Measurements from ENCODE around the gene FBXL7.
"Not testable (repeated sequence)": the region's sequence is repeated elsewhere in the genome, so short reads cannot be mapped to it uniquely, and the experiment has no call there.

The FBXL7 gene

DNA sequence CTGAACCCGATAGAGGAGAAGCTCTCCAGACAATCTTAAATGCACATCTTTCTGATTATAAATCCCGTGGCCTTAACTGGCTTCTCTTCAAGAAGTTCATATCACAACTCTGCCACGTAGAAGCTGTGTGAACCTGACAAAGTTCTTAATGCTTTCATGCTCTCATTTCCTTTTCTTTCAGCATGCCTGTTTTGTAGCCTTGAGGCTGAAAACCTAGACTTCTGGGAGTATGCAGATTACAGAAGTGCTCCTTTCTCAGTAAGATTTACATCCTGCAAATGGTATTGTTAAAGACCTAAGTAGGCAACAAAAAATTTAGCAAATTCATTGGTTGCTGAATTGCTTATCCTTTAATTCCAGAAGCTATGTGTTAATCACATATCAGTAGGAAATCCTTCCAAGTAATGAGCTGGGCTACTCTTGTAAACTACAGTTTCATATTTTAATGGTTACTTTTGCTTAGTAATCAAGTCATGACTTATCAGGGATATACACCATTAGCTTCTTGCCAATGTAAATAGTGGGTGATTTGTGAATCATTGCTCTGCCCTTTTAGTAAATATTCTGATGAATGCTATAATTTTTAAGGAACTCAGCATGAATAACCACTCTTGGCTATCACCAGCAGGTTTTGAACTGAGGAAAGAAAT is 334.7 kb downstream of the FBXL7 start:
- DNase-seq = no peak

DNA sequence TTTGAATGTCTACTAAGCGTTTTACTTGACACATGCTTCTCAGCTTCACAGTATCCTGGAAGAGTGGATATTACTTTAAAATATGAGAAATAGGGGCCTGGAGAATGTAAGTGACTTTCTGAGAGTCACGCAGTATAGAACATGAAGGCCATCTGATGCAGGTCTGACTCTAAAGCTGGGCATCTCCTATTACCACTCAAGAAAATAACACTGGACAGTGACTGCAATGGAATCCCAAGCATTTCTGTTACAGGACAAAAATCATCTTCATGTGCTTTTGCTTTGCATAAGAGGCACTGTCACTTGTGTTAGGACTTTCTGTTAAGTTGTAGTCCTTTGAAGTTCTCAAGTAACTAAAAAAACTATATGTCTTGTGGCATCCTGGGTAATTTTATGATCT is 335.5 kb downstream of the FBXL7 start:
- DNase-seq = no peak

DNA sequence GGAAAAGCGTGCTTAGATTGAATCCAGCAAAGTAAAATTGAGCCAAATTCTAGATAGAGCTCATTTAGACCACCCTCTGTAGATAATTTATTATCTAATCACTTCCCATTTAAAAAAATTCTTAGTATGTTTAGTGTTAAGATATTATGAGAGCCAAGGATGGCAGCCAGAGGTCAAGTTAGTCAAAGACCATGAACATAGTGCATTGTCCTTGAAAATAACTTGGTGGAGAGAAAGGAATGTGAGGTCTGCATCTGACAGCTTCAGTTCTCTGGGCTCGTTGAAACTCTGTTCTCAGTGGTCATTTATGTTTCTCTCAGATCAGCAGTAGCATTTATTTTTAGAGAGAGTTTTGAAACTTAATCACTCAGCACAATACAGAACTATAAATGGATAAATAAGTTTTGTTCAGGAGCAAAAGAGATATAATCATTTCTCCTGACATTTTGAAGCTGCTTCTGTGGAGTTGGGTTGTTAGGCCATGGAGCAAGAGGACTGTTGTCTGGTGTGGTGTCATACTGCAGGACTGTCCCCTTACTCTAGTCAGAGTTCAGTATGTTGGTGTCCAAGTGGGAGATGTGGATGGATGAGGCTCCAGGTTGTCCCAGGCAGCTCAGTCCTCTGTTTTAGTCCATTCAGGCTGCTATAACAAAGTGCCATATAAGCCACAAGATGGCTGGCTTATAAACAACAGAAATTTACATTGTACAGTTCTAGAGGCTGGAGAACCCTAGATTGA is 337.7 kb downstream of the FBXL7 start:
- DNase-seq = no peak

DNA sequence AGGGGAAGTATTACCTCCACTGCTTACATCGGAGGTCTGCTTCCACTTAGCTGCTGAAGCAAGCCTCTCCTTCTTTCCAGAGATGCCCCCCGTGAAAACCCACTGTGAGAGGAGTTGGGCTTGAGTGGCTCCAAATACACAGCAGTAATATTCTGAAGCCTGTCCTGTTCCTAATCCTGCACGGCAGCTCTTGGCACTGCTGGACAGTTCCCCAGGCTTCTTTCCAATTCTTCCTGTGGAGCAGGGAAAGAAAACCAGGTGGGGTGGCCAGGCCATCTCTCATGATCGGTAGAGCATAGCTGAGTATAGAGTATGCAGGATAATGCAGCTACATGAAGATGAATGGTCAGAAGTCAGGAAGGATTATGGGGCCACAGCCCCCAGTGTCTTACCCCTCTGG is 344.3 kb downstream of the FBXL7 start:
- DNase-seq = no peak

DNA sequence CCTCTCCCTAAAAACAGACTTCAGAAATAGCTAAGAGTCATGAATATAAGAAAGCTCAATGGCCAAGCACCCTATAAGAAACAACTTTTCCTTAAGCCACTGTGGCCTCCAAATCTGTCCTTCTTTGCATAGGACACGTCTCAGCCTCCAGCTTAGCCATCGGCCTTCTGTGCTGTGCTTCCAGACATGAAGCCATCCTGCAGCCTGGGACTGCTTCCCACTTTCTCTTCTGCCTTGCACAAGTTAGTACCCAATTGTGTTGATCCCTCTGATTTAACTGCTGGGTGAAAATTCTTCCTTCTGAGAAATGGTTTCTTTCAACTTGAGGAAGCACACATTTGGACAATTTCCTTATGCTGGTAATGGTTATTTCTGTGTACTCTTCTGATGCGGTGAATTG is 344.9 kb downstream of the FBXL7 start:
- no peak for DNase-seq

DNA sequence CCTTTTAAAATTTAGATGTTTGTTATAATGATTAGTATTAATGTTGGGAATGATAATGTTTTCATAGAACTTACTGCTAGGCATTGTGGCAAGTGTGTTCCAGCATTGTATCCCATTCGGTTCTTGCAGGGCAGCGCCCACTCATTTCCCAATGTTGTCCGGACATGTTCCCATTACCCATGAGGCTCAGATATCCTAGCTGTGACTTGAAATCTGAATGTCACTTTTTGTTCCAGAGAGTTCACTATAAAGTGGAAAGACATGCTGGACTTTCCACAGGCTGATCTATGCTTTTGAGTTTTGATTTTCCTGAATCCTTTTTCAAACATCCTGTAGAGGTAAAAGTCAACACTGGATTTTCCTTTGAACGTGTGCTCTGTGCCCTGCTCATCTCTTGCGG is 350.6 kb downstream of the FBXL7 start:
- no peak for DNase-seq

DNA sequence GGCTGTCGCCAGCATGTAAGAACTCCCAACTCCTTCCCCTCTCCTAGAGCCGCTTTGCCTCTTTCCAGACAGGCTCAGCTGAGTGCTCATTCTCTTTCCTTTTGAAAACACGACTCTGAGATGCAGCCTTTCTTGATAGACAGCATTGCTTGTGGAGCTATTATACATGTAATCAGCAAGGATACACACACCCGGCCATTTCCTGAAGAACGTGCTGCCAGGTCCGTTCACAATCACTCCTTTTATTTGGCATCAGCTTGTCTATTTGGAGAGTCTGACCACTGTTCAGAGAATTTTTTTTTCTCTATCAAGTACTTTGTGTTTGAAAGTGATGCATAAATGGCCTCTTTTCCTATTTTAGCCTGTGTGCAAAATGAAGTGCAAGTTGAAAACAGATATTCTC is 351.0 kb downstream of the FBXL7 start:
- no peak for DNase-seq

DNA sequence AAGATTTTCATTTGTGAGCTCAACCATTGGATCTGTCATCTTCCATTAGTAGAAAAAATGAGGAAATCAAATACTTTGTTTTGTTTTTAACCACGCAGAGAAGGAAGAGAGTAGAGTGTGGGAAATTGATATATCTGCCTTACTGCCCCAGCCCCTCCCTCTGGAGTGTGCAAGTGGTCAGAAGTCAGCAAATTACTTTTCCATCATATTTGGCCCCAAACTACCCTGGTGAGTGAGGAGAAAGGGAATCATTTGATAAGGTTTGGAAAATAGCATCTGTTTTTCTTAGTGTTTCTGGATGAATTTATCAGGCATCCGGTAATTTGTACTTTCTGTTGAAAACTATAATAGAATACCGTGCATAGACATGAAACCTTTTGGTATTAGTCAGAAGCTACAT is 352.2 kb downstream of the FBXL7 start:
- DNase-seq = no peak

DNA sequence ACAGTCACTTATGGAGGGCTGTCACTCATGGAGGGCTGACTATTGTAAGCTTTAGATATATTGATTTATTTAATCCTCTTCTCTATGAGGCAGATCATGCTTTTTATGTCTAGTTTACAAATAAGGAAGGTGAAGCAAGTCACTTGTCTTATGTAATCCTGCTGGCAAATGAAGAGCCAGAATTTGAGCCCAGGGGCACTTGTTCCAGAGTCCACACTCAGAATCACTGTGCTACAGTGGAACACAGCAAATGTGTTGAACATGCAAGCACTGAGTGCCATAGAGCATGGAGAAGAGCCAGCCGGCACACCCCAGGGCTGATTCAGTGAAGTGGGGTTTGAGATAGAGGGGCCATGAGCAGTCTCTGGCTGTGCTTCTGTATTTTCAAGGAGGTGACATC is 353.0 kb downstream of the FBXL7 start:
- DNase-seq = no peak

DNA sequence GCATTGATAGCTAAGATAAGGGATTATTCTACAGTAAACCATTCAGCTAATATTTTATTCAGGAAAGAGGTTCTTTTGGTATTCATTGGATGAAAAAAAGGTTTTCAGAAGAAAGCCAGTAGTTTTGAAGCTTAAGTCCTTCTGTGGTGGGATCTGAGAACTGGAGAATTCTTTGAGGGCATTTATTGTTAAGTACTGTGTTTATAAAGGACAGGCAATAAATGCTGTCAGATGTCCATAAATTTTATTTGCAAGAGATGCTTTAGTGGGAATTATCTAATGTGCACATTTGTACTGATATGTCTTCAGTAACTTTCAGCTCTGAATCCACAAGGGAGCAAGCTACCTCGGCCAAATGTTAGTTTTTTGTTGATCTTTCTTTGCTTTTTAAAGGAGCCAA is 358.3 kb downstream of the FBXL7 start:
- no peak for DNase-seq

DNA sequence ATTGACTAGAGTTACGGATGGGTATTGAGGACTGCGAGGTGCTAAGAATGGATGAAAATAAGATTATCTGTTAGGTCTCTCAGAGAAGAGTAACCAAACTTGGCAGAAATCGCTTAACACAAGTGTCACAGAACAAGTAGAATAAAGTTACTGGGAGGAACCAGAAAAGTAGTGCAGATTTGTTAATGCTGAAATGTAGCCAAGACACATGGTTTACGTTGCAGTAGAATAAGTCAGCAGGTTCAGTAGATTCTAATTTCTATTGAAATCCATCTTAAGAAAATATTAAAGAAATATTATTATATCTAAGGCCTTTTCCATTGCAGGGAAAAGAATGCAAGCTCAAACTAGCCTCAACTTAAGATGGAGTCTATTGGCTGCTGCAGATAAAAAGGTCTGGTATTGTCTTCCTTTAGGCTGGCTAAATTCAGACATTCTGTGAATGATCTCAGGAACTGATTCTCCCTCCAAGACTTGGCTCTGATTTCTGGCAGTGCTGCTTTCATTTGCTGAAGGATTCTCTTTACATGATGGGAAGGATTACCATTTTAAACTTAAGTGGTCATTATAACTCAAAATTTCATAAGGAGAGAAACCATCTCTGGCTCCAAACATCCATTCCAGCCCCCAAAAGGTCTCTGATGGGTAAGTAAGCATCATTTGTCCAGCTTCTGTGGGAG is 364.7 kb downstream of the FBXL7 start:
- DNase-seq = no peak

DNA sequence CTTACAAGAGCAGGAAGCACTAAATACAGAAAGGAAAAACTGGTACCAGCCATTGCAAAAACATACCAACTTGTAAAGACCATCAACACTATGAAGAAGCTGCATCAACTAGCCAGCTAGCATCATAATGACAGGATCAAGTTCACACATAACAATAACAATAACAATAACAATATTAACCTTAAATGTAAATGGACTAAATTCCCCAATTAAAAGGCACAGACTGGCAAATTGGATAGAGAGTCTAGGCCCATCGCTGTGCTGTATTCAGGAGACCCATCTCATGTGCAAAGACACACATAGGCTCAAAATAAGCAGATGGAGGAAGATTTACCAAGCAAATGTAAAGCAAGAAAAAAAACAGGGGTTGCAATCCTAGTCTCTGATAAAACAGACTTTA is 372.3 kb downstream of the FBXL7 start:
- DNase-seq = not testable (repeated sequence)

DNA sequence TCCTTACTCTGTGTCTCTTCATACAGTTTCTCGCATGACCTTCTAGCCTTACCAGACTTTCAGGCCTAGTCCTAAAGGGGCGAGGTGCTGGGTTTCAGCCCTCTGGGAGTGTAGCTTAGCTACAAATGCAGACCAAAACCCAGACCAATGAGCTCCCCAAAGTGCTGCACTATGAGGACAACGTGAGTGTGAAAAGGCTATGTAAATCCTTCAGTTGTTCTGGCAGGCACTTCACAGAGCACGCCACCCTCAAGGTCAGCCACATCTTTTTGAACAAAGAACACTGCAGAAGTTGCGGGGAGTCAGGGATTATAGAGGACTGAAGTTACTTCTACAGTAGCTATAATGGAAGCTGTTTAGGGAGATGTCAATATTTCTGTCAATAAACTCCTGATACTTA is 377.9 kb downstream of the FBXL7 start:
- DNase-seq = no peak

DNA sequence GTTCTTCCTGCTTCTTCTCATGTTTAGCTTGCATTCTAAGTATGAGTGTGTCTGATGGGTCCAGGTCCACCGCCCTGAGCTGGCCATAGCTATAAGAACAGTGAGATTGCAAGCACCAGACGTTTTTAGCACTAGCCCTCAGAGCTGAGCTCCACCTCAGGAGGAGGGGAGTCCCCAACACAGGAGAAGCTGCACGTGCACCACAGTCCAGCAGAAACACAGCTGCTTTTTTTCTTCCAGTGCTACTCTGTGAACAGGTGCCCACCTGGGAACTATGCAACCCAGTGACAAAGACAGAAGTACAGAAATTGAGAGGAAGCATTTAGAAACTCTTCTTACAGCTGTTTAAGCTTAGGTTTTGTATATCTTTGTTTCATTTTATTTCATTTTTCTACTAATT is 380.2 kb downstream of the FBXL7 start:
- DNase-seq = no peak

DNA sequence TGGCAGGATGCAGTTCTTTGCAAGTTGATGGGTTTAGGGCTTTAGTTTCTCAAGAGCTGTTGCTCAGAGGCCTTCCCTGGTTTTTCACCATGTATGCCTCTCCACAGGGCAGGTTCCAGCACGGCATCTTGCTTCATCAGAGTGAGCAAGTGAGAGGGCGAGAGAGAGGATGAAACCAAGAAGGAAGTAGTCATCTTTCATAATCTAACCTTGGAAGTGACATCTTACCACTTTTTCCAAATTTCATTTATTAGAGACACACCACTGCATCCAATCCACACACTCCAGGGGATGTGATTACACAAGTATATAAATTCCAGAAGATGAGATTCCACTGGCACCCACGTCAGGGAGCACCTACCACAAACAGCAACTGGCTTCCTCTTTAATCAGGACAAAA is 385.2 kb downstream of the FBXL7 start:
- DNase-seq = no peak

DNA sequence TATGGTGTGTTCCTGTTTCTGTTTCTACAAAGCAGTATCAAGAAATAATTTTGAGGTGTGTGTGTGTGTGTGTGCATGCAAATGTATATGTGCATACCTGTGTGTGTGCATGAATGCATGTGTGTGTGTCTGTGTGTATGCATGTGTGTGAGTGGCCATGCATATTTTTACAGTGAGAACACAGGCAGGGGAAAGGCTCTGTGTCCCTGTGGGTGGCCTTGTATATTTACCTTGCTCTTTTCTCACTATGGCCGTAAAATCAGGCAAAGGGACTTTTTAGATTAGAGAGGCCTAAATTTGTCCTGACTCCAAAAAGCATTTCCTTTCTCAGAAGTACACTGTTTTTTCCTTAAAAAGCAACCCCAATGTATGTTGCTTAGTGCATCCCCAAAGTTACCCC is 386.2 kb downstream of the FBXL7 start:
- DNase-seq = no peak

DNA sequence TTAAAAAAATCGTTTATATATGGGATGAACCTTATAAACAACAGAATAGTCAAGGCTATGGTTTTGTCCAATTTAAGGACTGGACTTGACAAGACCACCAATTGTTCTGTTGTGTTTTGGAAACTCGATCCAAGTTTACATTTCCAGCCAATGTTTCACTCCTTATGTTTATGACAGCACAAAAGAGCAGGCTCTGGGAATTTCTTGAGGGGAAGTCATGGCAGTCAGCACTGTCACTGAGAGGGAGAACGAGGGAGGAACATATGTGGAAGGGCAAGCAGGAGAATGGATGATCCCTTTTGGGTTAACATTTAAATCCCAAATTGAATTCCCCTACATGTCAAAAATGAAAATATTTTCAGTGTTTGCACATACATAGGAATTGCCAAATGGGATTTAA is 387.1 kb downstream of the FBXL7 start:
- DNase-seq = no peak

DNA sequence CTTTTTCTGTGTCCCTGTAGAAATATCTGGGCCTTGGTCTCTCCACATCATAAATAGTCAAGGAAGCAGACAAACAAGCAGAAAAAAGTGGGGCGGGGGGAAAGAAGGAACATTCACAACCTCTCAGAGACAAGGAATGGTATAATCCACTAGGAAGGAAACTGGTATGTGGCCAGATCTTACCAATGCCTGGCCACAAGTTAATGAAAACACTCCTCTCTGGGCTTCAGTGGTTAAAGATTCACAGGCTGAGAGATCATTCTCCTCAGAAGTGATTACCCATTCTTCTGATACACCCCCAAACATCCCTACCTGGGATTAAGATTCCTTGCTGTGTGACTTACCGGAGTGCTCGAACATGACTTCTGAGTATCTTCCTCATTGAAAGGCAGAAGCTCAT is 389.0 kb downstream of the FBXL7 start:
- no peak for DNase-seq

DNA sequence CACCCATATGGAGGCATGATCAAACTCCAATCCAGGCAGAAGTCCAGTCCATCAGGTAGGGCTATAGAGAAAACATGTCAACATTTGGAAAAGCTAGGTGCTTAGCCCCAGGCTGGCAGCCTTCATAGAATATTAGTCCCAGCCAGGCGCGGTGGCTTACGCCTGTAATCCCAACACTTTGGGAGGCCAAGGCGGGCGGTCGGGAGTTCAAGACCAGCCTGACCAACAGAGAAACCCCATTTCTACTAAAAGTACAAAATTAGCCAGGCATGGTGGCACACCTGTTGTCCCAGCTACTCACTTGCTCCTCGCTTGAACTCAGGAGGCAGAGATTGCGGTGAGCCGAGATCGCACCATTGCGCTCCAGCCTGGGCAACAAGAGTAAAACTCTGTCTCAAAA is 393.9 kb downstream of the FBXL7 start:
- no peak for DNase-seq

DNA sequence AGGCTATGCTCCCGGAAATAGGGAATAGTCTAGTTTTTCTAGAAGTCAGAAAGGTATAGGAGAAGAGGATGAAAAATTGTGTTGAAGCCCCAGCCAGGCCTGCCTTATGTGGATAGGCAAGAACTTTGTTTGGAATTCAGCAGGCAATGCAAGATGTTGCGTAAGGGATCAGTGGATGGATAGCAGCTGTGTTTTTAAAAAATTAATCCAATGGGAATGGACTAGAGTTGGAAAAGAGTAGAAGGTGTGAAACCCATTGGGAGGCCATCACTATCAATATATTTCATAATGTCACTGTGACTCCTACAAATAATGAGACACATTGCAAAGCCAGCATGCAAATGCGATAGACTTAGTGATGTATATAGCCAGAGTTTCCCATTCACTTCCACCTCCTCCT is 397.7 kb downstream of the FBXL7 start:
- no peak for DNase-seq

DNA sequence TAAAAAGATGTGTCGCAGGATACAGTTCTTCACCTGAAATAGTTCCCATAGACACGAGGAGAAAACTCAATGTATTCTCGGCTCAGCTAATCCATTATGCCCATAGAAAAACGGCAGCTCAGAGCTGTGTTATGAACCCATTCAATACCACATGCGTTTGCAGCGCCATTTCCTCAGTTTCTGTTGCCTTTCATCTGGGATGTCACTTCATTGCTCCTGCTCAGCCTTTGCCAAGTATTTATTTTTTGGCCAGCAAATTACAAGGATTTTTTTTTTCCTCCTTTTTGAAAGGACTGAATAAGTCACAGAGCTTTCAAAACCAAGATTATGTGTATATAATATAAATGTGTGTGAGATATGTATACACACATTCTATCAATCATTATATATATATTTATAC is 398.7 kb downstream of the FBXL7 start:
- DNase-seq = no peak

DNA sequence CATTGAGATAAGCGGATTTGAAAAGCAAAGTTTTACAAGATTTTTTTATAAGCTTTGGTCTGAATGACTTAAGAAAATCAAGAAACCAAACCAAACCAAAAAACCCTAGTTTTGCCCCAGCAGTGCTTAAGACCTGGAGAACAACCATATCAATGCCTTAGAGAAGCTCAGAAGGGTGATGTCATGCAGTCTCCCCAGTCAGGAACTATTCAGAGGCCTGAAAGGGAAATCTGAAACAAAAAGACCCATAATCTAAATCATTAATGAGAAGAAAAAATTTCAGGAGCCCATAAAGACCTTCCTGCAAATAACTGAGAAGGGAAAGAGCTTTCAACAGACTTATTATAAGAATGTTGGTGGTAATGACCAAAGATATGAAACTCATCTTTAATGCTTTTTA is 399.5 kb downstream of the FBXL7 start:
- DNase-seq = no peak

DNA sequence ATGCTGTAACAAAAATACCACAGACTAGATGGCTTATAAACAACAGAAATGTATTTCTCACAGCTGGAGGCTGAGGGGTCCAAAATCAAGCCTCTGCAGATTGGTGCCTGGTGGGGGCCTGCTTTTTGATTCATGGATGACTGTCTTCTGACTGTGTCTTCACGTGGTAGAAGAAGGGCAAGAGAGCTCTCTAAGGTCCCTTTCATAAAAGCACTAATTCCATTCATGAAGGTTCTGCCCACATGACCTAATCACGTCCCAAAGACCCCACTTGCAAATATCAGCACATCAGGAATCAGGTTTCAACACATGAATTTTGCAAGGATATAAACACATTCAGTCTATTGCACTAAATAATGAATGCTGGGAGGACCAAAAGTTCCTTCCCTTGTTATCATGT is 401.2 kb downstream of the FBXL7 start:
- DNase-seq = no peak

DNA sequence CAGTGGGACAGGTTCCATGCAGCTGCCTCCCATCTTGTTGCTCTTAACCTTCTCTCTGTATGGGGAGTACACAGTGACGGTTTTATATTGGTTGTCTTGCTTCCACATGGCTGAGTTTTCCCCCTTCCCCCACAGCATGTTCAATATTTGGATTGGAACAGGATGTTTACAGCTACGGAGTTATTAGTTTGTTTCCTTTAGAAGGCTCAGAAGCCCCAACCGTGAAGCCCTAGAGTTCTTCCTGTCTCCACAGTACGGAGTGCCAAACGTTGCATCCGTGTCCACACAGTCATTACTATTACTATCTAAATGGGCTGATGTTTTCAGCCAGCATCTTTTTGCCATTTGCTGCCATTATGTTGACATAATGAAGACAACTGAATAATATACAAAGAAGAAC is 402.1 kb downstream of the FBXL7 start:
- DNase-seq = peak; percentile 18

Data from NCI-H2081 treated with DMSO at 0.1 percent for 48 hours (cell line).